Testis (tissue), 3 donors: ENCODE results near the gene TET2. TPM values are rescaled to one million over a fixed set of nuclear protein-coding genes. Genes with fewer than 3 reads are reported as not detected.

Source experiments
- DNase-seq: peaks from one replicate; pipeline ENCODE4 v3.0.0-alpha.2; 2019
- H3K27ac ChIP-seq, 2 donors: fragments of 200-600 bp; sonication (generic); one replicate each; pipeline ENCODE4 v1.5.1; 2019
- H3K27me3 ChIP-seq: fragments of 200-600 bp; sonication (generic); one replicate; pipeline ENCODE4 v1.5.1; 2019
- H3K36me3 ChIP-seq: fragments of 200-600 bp; sonication (generic); one replicate; pipeline ENCODE4 v1.5.1; 2017; ENCODE audit warnings: low read depth; ENCODE audit errors: missing control alignments
- H3K4me1 ChIP-seq: fragments of 200-600 bp; sonication (generic); one replicate; pipeline ENCODE4 v1.5.1; 2019
- H3K4me3 ChIP-seq, 2 donors: fragments of 200-600 bp; sonication (generic); one replicate each; pipeline ENCODE4 v1.5.1; 2017 to 2019
- H3K9me3 ChIP-seq: fragments of 200-600 bp; sonication (generic); one replicate; pipeline ENCODE4 v1.5.1; 2017
- POLR2A ChIP-seq: fragments of 450-650 bp; IDR thresholded peaks from one replicate; pipeline ENCODE4 v1.6.1; 2017; ENCODE audit warnings: antibody characterized with exemption, mild to moderate bottlenecking, moderate library complexity
- WGBS, 2 donors: methylation state at CpG; one replicate each; pipeline ENCODE4 v1.1.5; 2018; 5-methylcytosine and 5-hydroxymethylcytosine counted together
- intact Hi-C: fragments of 100-400 bp; cut with DNase I; formaldehyde crosslinking; loops from one replicate; pipeline ENCODE4 v1.15.1; 2023; ENCODE audit warnings: low total_unique reads
- polyA plus RNA-seq: library from polyadenylated mRNA; stranded (reverse); fragments of 350-450 nt; fragmentation: Illumina TruSeq; extraction: RNeasy Lipid Tissue Mini Kit (QIAGEN cat#74804); gene quantifications from one replicate; pipeline ENCODE4 v1.2.3, GENCODE V29; 2014; ENCODE audit warnings: low read depth, low replicate concordance; ENCODE audit not compliant: insufficient read depth
- total RNA-seq, 2 donors: library from RNA; depleted of rRNA; stranded (reverse); fragments of >200 nt; gene quantifications; one replicate each; pipeline ENCODE4 v1.2.3, GENCODE V29; 2016
- TF ChIP-seq, protein P1 (sequence below), 3 experiments: fragments of 450-650 bp in 2 of 3; fragments of 200-600 bp in 1 of 3; sonication (generic) in 1 of 3; IDR thresholded peaks; one replicate each; pipeline ENCODE4 v1.5.1; 2016 to 2019; ENCODE audit warnings: antibody characterized with exemption in 3 of 3, mild to moderate bottlenecking in 2 of 3, moderate library complexity in 1 of 3

TET2 gene
- total and polyA plus RNA-seq, 3 donors from 2014 or later: 2.8 to 17.5 (median 17.1) TPM

DNA sequence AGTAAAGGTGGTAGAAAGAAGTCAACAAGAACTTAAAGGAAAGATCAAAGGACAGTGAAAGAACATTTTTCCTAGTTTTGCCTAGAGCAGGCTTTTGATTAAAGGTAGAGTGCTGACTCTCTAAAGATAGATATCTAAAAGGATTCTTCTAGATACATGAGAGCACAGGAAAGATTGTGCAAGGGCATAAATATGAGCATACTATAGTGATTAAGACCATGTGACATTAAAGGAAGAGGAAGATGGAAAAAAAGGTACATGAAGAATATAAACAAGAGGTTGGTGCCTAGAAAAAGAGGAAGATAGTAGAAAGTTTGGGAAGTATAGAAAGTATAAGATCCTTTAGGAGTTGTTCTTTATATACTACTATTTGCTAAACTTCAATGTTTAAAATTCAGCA, 26.1 kb upstream of the TET2 start:
- TF ChIP-seq POLR2A: no peak
- TF ChIP-seq, protein P1, sequence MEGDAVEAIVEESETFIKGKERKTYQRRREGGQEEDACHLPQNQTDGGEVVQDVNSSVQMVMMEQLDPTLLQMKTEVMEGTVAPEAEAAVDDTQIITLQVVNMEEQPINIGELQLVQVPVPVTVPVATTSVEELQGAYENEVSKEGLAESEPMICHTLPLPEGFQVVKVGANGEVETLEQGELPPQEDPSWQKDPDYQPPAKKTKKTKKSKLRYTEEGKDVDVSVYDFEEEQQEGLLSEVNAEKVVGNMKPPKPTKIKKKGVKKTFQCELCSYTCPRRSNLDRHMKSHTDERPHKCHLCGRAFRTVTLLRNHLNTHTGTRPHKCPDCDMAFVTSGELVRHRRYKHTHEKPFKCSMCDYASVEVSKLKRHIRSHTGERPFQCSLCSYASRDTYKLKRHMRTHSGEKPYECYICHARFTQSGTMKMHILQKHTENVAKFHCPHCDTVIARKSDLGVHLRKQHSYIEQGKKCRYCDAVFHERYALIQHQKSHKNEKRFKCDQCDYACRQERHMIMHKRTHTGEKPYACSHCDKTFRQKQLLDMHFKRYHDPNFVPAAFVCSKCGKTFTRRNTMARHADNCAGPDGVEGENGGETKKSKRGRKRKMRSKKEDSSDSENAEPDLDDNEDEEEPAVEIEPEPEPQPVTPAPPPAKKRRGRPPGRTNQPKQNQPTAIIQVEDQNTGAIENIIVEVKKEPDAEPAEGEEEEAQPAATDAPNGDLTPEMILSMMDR (IDR thresholded peaks at IDR 0.05): no peak
- H3K27ac ChIP-seq: no peak overlapping the region

DNA sequence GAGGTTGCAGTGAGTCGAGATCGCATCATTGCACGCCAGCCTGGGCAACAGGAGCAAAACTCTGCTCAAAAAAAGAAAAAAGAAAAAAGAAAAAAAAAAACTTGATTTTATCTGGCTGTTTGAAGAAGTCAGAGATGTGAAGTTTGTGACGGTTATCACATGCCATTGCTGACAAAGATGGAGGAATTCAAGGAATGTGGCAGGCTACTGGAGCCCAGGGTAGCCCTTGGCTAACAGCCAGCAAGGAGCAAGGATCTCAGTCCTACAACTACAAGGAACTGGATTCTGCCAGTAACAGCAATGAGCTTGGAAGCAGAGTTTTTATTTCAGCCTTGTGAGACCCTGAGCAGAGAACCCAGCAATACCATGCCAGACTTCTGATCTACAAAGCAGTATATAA, 24.3 kb upstream of the TET2 start:
- Histone ChIP-seq H3K4me1 (no peaks in the 10 kb centered on the region), H3K36me3 (no peaks in the 10 kb centered on the region), H3K9me3 (no peaks in the 10 kb centered on the region), H3K27ac (no peak overlapping the region), H3K27me3 (no peaks in the 10 kb centered on the region), H3K4me3 (no peak overlapping the region)
- DNase-seq: no peak
- TF ChIP-seq, protein P1 (IDR thresholded peaks at IDR 0.05): no peak
- TF ChIP-seq POLR2A: no peak
- WGBS, 2 donors: 75 to 84% methylated on average over 4 of the region's 4 CpGs
- intact Hi-C loops: no loop called here

More for the DNA sequence above, 26.1 kb upstream of the TET2 start:
- no peaks in the 10 kb centered on the region for H3K4me1 ChIP-seq
- no peaks in the 10 kb centered on the region for H3K36me3 ChIP-seq
- intact Hi-C loops: no loop called here
- no peak for DNase-seq
- no peak overlapping the region for H3K4me3 ChIP-seq
- no peaks in the 10 kb centered on the region for H3K27me3 ChIP-seq
- H3K9me3 ChIP-seq: no peaks in the 10 kb centered on the region

DNA sequence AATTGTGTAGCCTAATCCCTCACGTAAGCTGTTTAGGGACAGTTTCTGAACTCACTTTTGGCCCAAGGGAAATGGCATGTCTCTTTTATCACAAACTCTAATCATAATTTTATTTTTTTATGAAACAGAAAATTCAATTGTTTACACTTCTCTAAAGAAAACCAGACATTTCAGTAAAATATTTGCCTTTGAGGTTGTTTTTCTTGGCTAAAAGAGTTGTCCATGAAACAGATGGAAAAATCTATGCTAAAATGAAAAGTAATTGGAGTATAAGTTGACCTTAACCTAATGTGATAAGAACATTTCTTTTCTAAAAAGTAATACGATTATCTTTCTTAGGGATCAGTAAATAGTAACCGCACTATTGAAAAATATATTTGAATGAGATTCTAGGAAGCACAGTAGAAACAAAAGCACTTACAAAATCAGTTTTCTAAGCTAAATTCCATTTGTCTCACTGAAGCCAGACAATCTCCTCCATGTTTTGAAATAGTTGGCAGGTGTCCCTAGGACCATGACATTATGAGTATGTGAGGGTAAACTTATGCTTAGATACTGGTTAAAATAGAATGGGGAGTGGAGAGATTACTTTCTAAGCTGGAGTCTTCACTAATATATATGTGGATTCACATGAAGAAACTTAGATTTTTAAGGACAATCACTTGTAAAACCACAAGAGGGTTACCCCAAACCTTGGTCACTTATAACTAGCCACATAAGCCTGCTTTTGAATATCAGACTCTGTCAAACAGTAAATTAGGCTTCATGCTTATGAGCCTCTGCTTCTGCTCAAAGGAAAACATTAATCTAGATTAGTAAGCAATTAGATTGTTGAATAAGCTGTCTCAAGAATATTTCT, 20.1 kb upstream of the TET2 start:
- Histone ChIP-seq H3K4me1 (no peaks in the 10 kb centered on the region), H3K9me3 (no peaks in the 10 kb centered on the region), H3K27me3 (no peaks in the 10 kb centered on the region), H3K27ac (no peak overlapping the region), H3K36me3 (no peaks in the 10 kb centered on the region), H3K4me3 (no peak overlapping the region)
- no peak for TF ChIP-seq POLR2A
- TF ChIP-seq, protein P1 (IDR thresholded peaks at IDR 0.05): no peak
- intact Hi-C loops: no loop called here
- no peak for DNase-seq
- 56 to 60% methylated on average over 3 of the region's 3 CpGs for WGBS, 2 donors

DNA sequence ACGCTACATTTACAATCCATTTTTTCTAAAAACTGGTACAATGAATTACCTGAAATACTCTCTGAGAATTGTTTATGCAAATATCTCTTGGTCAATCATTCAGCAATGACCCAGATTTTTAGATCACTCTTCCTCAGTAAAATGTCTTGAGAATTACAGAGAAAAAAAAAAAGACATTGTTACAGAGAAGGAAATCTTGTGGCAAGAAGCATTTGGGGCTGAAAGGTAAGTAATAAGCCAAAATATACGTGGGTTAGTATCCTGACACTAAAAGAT, 19.6 kb upstream of the TET2 start:
- Histone ChIP-seq H3K27ac (no peak overlapping the region), H3K36me3 (no peaks in the 10 kb centered on the region), H3K4me3 (no peak overlapping the region), H3K9me3 (no peaks in the 10 kb centered on the region), H3K27me3 (no peaks in the 10 kb centered on the region), H3K4me1 (no peaks in the 10 kb centered on the region)
- WGBS, 2 donors: 89 to 97% methylated on average over 2 of the region's 2 CpGs
- intact Hi-C loops: no loop called here
- no peak for DNase-seq
- TF ChIP-seq, protein P1 (IDR thresholded peaks at IDR 0.05): no peak
- no peak for TF ChIP-seq POLR2A

DNA sequence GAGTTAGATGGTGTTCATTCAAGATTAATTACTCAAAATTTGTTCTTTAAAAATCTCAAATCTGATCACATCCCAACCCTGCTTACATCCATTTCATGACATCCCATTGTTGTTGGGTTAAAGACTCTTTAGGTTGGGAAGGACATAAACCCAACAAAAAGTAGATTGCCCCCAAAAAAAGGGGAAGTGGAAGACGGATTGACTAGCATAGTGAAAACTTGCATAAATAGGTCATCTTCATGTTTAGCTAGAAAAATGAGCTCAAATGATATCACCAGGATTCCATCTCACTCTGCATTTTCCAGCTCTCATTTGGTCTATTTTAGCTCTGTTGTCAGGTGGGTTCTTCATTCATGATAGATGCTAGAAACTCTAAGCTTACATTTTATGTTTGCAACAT, 18.5 kb upstream of the TET2 start:
- no peak for TF ChIP-seq POLR2A
- TF ChIP-seq, protein P1 (IDR thresholded peaks at IDR 0.05): no peak
- no peak for DNase-seq
- whole genome bisulfite sequencing, 2 donors: 85 to 90% methylated on average over 1 of the region's 1 CpG
- H3K4me3 ChIP-seq: no peak overlapping the region
- no peaks in the 10 kb centered on the region for H3K9me3 ChIP-seq
- no peak overlapping the region for H3K27ac ChIP-seq
- H3K4me1 ChIP-seq: no peaks in the 10 kb centered on the region
- H3K27me3 ChIP-seq: no peaks in the 10 kb centered on the region
- intact Hi-C loops: no loop called here
- no peaks in the 10 kb centered on the region for H3K36me3 ChIP-seq
